Stimulated activated CD8-positive, alpha-beta memory T cell treated with anti-CD3 and anti-CD28 coated beads, Interleukin-2, amount 100 ng/mL, for 48 hours (primary cell): ENCODE data around the gene CDC42EP3.

Experiments used
- DNase-seq, 2 donors: peaks; one replicate each; pipeline ENCODE4 v3.0.0-alpha.2; 2020; ENCODE audit warnings: low read depth in 2 of 2

The CDC42EP3 gene

DNA sequence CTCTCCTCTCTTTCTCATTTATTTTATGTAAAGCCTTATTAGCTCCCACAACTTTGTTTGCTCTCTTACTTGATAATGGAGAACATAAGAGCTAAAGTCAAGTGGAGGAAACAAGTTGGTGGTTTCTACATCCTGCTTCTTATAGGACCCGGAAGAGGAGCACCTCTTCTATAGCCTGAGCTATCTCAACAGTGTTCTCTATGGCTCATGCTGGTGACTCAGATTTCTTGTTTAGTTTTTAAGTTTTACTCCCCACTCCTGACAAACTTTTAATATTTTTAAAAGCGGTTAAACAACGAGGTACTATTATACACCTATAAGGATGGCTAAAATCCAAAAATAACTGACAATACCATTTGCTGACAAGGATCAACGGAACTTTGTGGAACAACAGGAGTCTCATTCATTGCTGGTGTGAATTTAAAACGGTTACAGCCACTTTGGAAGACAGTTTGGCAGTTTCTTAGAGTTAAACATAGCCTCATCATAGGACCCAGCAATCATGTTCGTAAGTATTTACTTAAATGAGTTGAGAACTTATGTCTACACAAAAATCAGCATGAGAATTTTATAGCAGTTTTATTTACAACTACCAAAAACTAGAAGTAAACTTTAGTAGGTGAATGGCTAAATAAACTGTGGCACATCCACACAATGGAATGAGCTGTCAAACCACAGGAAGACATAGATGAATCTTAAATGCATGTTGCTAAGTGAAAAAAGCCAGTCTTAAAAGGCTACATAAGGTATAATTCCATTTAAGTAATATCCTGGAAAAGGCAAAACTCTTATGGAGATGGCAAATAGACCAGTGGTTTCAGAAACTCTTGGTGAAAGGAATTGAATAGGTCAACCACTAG is 12.7 kb upstream of the CDC42EP3 start:
- DNase-seq, result no peak

DNA sequence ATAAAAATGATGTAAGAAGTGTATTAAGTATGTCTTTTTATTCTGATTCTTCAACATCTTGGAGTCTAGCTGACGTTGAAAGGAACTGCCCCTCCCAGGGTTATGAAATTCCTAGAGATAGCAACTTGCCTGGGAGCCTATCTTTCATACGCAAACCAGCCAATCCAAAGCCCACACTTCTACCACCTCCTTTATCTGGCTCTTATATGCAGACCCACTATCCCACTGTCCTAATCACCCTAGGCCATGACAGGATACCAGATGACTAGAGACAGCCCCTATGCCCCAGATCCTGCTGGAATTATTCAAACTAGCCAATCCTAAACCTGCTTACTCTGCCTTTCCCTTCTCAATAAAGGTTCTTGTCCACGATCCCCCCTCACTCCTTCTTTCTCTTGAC is 11.8 kb upstream of the CDC42EP3 start:
- DNase-seq, result no peak

DNA sequence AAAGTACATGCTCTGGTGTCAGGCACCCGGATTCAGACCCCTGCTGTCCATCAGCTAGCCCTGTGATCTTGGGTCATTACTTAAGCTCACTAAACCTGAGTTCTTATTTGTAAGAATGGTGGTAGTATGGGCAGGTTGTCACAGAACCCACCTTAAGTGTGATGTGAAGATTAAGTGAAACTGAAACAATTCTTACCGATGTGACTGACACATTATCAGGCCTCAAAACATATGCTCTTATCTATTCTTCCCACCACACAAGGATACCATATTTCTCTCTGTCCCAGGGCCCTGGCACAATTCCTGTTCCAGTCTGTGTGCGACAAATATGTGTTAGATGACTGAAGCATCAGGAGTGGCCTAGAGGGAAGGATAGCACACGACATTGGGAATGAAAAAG is 11.0 kb upstream of the CDC42EP3 start:
- DNase-seq, result no peak

DNA sequence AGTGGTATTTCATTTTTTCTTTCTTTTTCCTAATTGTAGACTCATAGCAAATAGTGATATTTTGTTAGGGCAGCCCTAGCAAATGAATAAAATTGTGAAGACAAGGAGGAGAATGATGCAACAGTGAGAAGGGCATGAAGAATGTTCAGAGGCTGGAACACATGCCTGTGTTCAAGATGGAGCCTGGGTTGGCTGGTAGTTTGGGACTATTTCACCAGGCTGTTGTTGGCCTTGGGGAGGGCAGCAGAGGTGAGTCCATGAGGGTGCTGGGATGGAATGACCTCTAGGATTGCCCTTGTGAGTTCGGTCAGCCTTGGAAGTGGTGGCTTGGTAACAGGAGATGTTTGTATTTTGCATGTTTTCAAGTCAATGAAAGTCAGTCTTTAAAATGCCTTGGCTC is 10.1 kb upstream of the CDC42EP3 start:
- no peak for DNase-seq

DNA sequence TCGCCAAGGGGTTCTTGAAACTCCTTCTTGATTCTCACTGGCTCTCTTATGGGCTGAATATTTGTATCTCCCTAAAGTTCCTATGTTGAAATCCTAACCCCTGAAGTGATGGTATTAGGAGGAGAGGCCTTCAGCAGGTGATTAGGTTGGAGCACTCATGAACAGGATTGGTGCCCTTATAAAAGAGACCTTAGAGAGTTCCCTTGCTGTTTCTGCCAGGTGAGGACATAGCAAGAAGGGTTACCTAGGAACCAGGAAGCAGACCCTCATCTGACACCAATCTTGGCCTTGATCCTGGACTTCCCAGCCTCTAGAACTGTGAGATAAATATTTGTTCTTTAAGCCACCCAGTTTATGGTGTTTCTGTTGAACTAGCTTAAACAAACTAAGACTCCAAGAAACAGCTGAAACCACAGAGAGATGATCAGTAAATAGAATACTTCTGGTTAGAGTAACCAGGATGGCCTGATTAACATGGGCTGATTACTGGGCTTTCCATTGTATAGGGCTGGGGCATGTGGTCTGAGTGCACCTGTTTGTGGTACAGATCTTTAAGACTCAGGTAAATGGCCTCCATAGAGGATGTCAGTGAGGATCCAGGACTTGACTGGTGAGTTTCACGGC is 7.7 kb upstream of the CDC42EP3 start:
- DNase-seq, result no peak

DNA sequence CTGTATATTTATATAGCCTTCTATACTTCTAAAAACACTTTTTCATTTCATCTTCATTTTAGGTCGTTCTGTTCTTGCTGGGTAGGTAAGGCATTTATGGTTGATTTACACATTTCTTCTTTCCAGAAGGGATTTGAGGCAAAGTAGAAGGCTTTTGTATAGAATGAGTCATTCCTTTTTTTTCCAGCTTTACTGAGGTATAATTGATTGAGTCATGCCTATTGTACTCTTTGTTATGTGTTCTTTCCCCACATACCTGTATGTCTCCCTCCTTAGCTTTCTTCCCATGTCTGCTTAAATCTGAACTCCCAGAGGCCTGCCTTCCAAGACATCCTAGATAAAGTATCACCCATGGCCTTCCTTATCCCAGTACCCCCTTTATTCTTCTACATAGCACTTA is 4.8 kb upstream of the CDC42EP3 start:
- no peak for DNase-seq

DNA sequence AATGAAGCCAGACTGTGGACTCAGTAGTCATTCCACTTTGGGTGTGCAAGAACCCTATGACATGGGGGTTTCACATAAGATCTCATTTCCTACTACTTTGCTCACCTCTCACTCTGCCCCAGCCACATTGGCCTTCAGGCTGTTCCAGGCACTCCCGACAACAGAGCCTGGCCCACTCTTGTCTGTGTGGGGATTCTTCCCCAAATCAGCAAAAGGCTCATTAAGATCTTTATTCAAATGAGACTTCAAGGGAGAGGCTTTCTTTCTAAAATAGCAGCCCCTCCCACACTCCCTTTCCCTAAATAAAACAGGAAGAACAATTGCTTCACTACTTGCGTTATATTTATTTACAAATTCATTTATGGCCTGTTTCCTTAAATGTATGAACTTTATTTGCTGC is 3.5 kb upstream of the CDC42EP3 start:
- no peak for DNase-seq

DNA sequence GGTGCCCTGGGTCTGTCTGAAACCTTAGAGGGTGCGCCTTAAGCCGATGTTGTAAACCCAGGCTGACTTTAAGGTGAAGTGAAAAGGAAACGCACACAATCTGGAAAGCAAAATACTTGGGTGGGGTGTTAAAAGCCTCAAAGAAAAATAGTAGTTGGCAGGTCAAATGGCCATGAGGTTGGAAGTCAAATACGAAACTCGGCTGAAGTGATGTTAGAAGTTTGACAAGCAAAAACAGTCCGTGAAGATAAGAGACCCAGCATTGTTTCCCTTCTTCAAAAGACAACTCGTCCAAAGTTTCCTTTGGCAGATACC is 1.4 kb upstream of the CDC42EP3 start:
- no peak for DNase-seq

DNA sequence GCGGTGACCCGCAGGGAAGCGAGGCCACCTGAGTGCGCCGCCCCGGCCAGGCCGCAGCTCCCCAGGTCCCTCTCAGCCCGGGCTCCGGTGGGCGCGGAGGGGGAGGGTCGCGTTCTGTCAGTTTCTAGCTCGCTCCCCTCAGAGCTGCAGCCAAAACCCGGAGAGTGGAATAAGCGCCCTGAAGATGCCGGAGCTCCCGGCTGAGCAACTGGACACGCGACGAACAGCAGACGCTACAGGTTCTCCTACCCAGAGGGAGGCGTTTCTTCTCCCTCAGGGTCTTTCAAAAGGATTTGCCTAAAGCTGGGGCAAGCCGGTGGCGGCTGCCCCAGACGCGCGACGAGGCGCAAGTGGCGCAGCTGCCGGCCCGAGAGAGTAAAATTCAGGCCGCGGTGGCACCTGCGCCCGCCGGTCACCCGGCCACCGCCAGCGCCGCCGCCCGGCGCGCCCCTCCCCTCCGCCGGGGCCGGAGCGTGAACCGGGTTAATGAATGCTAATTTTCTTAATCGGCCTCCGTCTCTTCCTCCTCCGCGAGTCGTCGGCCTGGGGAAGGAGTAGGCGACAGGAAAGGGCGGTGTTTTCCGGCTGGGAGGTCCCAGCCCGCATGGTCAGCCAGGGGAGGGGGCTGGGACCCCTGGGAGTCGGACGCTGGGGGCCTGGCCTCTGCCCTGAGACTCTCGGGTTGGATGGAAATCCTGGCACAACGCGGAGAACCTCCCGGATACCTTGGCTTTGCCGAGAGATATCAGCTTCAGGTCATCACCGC is 845 bp upstream of the CDC42EP3 start:
- DNase-seq, result peak; percentile 40 to 56

DNA sequence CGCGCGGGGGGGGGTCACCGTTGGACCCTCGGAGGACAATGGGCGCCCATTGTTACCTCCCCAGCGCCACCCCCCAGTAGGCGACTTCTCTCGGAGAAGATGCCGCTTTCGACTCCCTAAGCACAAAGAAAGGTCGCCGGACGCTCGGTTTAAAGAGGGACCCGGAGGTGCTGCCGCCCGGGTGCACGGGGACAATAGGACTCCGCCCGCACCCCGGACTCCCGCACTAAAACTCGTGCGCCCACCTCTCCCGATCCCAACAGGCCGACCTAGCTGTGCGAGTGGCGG is 318 bp upstream of the CDC42EP3 start:
- no peak for DNase-seq

DNA sequence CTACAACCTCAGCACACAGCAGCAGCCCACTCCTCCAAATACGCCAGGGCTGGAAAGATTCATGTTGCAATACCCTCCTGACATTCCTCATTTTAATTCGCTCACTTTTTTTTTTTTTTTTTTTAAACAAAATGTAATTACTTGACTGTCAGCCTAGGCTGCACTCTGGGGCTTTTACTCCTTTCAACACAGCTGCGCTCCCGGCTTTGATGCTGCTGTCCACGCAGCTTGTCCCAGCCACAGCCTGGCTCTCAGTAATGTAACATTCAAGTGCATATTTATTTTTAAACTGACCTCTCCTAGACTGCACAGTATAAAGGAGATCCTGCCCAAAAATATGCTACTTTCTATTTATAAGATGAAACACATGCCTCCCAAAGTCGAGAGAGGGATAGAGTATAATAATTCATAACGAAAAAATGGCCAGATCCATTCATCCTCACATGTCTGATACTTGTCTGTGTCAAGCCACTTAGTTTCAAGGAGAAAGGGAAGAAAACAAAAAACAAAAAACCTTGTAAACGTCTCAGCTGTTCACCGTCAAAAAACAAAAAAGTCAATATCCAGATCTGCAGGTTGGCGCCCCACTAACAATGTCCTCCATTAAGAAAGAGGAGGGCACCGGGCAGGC is 949 bp downstream of the CDC42EP3 start:
- no peak for DNase-seq

DNA sequence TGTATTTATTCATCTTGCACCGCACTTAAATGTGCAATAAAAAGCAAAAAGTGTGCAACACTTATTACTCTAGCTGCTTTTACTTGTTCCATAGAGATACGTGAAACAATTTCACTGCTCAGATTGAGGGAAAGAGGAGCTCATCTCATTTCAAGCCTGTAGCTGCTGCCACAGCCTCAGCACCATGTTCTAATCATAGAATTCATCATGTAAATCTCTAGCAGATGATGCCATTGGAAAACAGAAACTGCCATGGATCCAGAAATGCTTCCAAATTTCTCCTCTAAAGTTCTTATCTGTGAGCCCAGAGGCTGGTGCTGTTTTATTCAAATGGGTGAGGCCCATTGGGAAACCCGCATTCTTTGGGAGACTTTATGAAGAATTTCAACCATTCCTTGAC is 2.0 kb downstream of the CDC42EP3 start:
- DNase-seq, result no peak

DNA sequence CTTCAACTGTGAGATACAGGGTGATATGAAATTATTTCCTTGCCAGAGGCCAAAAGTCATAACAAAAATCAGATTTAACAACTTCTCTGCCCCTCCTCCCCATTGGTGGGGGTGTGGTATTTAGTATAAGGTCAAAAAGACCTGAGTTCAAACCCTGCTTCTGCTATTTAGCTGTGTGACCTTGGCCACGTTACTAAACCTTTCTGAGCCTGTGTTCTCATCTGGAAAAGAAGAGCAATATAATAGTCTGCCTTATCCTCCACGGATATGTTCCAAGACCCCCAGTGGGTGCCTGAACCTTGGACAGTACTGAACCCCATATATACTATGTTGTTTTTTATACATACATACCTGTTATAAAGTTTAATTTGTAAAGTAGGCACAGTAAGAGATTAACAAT is 3.7 kb downstream of the CDC42EP3 start:
- no peak for DNase-seq

DNA sequence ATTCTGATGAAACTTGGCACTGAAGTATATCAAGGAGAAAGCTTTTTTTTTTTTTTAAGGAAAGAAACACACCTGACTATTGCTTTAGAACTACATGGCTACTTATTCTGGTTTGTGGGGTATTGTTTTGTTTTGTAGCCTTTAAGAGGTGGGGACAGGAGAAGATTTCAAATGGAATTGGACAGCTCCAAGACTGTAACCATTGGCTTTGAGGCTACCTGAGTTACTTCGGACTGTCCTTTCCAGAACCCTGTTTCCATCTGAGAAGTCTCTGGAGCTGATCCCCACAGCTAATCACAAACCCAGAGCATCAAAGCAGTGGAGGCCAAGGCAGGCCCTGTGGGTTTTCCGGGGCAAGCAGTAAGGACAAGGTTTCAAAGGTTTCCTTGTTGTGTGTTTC is 4.7 kb downstream of the CDC42EP3 start:
- DNase-seq, result no peak

DNA sequence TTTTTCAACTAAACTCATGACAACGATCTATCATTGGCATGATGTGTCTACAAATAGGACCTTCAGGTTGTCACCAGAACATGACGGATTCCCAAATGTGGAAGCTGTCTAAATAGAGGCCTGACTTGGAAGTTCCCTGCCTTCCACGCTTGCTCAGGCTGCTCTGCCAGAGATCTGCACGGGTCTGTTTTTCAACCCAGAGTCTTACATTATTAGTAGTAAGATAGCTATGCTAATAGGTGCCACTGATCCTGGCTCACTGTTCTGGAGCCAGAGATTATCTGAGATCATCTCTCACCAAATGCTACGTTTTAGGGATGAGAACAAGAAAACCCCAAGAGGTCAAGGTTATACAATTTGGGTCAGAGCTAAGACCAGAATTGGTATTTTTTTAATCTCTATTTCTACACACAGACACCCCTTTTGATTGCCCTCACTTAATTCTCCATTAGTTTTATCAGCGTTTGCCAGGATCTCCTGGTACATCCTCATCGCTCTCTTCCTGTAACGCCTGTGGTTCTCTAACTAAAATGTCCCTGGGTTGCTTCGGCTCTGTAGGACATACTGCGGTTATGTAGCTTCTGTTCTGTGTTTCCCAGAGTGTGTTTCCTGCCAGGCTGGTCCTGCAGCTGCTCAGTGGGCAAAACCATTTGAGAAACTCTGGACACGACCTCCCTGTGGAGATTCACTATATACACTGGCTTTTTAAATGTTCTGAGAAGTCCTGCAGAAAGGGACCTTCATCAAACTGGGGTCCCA is 5.7 kb downstream of the CDC42EP3 start:
- DNase-seq, result no peak

DNA sequence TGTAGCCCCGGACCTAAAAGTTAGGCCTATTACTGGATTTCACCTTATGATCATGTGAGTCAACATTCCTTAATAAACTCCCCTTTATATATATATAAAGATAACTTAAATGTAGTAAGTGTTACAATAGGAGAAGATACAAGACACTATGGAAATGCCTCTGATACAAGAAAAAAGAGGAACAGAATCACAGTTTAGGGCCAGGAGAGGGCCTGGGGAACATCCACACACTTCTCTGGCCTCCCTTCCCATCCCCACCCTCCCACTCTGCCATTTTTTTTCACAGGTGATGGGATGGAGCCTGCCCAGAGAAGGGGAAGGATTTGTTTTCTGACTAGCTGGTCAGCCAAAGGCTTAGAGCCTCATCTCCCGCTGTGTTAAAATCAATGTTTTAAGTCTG is 6.4 kb downstream of the CDC42EP3 start:
- no peak for DNase-seq

DNA sequence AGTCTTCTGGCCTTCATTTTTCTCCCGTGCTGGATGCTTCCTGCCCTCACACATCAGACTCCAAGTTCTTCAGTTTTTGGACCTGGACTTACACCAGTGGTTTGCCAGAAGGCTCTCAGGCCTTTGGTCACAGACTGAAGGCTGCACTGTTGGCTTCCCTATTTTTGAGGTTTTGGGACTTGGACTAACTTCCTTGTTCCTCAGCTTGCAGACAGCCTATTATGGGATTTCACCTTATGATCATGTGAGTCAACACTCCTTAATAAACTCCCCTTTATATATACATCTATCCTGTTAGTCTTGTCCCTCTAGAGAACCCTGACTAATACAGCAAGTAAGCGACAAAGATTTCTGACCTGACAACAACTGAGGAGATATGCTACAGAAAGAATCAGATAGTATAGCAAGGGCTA is 7.2 kb downstream of the CDC42EP3 start:
- DNase-seq, result no peak

DNA sequence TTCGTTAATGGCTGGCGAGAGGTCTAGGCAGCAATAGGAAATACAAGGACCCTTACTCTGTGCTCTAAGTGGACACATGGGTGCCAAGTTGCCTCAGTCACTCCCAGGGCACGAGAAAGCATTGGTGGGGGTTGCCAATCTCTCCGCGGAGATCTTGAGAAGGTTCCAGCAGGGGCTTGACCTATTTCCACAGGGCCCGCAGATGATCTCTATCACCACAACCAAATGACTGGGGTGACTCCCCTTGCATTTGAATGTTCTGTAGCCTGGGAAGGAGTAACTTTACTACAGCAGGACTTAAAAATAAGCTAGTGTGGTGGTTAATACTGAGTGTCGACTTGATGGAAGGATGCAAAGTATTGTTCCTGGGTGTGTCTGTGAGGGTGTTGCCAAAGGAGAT is 8.1 kb downstream of the CDC42EP3 start:
- DNase-seq, result no peak

DNA sequence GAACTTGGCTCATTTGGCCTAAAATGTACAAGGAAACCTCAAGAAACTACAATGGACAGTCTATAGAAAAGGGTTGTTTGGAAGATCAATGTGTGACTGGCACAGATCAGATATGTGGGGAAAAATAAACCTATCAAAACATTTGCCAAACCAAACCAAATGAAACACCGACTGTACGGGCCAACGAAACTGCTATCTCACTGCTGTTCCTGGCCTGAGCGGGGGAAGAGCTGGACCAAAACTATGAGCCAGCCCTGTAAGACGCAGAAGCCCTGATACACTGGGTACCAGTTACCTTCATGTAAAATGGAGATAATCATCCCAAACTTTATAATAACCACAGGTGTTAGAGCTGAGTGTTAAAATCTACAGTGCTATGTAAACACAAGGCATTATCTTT is 11.7 kb downstream of the CDC42EP3 start:
- no peak for DNase-seq

DNA sequence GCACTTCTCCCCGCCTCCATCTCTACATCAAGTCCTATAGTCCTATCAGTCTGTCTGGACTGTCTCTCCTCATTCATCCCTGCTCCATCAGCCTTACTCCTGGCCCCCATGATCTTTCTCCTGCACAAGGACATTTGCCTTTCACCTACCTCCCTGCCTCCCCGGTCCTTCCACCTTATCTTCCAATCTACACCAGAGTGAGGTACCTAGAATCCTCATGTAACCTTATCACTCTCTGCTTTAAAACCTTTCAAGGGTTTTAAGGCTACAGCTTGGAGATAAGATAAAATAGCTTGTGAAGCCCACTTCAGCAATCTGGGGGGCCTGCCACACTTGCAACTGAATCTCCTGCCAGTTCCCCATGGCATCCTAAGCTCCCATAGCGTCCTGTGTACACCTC is 12.8 kb downstream of the CDC42EP3 start:
- DNase-seq, result no peak

DNA sequence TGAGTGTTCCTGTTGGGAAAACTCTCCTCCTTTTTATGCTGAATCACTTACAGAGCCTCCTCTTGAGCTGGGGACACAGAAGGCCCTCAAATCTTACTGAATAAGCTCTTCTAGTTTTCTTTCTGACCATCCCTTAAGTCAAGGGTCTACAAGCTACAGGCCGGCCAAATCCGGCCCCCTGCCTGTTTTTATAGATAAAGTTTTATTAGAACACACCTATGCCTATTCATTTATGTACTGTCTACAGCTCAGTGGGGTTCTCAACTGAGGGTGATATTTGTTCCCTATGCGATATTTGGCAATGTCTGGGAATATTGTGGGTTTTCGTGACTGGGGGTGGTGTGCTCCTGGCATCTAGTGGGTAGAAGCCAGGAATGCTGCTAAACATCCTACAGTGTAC is 14.0 kb downstream of the CDC42EP3 start:
- DNase-seq, result no peak
